Skeletal muscle satellite cell (primary cell): Measurements from ENCODE around the gene FAM50B. TPM values are rescaled to one million over a fixed set of nuclear protein-coding genes. Genes with fewer than 3 reads are reported as not detected.

ENCODE experiments used
- H3K27me3 ChIP-seq: 2 replicates; pipeline ENCODE4 v1.7.0; 2013; ENCODE audit warnings: low read length; ENCODE audit not compliant: control insufficient read depth, insufficient read depth
- H3K36me3 ChIP-seq: 2 replicates; pipeline ENCODE4 v1.7.0; 2013; ENCODE audit warnings: mild to moderate bottlenecking, control low read depth, low read length; ENCODE audit not compliant: insufficient read depth
- H3K4me1 ChIP-seq: 2 replicates; pipeline ENCODE4 v1.7.0; 2013; ENCODE audit warnings: low read length; ENCODE audit not compliant: control insufficient read depth, insufficient read depth
- H3K4me2 ChIP-seq: 2 replicates; pipeline ENCODE4 v1.7.0; 2013; ENCODE audit warnings: mild to moderate bottlenecking, low read length
- H3K4me3 ChIP-seq: 2 replicates; pipeline ENCODE4 v1.7.0; 2013; ENCODE audit warnings: low read length
- H3K9ac ChIP-seq: 2 replicates; pipeline ENCODE4 v1.7.0; 2013; ENCODE audit warnings: mild to moderate bottlenecking, low read depth, low read length, moderate library complexity
- H3K9me3 ChIP-seq: replicated peaks from 2 replicates; pipeline ENCODE4 v1.7.0; 2013; ENCODE audit warnings: mild to moderate bottlenecking, control low read depth, low read length
- total RNA-seq: library from RNA; depleted of rRNA; stranded (reverse); fragments of >200 nt; gene quantifications from 2 replicates; pipeline ENCODE4 v1.2.3, GENCODE V29; 2012; rRNA removed

Gene FAM50B
- total RNA-seq: 4.1 and 7.0 TPM in 2 replicates

- H3K36me3 ChIP-seq: no peaks in the 10 kb centered on the region
- peak within 1 kb of the TSS; percentile 75 for H3K4me3 ChIP-seq
- H3K9me3 ChIP-seq: no peaks in the 10 kb centered on the region
- H3K27me3 ChIP-seq: no peaks in the 10 kb centered on the region
- H3K4me2 ChIP-seq: peak within 1 kb of the TSS; percentile 96
- peak within 1 kb of the TSS; percentile 73 for H3K9ac ChIP-seq
- H3K4me1 ChIP-seq: peaks cover 31% of the 10 kb centered on the region
These were observed at the start of gene FAM50B for GRCh38 chr6:3848925-3849605. Gene FAM50B (plus strand): TSS chr6:3849373. CDS start chr6:3849812, 439 bp downstream.

GRCh38 chr6:3799719-3800118 lies 49.5 kb upstream of the FAM50B start:
- Histone ChIP-seq H3K9me3 (no peaks in the 10 kb centered on the region), H3K4me3 (no peak overlapping the region), H3K9ac (no peak overlapping the region), H3K4me2 (no peak overlapping the region), H3K36me3 (no peaks in the 10 kb centered on the region), H3K4me1 (peaks cover 55% of the 10 kb centered on the region), H3K27me3 (no peaks in the 10 kb centered on the region)

DNA sequence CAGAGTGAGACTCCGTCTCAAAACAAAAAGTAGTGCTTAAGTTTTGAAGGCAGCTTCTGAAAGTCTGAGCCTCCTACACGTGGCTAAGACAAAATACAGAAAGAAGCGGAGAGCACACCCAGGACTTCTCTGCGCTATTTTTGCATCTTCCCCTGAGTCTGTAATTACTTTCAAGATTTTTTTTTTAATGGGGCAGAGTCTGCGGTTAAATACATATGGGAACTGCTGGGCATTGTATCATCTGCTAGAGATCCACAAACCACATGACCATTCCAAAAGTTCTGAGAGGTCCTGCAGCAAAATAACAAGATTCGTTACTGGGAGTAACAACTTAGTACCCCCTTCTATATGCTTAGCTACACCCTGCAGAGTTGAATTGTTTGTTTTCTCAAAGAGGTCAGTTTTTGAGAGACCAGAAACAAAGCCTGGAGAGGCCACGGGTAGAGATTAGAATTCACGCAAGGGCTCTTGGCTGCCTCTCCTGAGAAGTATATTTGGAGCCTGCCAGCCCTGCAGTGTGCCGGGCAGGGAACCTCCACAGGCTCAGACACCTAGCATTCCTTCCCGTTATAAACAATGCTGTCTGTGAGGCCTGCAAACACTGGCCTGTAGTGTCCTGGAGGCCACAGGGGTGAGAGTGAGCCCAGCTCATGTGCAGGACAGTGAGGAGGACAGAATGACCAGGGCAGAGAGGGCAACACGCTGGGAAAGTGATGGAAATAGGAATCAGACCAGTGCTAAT lies 48.2 kb upstream of the FAM50B start:
- Histone ChIP-seq H3K4me3 (no peak overlapping the region), H3K27me3 (no peaks in the 10 kb centered on the region), H3K4me2 (no peak overlapping the region), H3K9ac (no peak overlapping the region), H3K4me1 (peaks cover 62% of the 10 kb centered on the region), H3K36me3 (no peaks in the 10 kb centered on the region), H3K9me3 (no peaks in the 10 kb centered on the region)

- no peak overlapping the region for H3K4me3 ChIP-seq
These were observed 47.2 kb upstream of the FAM50B start for GRCh38 chr6:3801960-3802359.

DNA sequence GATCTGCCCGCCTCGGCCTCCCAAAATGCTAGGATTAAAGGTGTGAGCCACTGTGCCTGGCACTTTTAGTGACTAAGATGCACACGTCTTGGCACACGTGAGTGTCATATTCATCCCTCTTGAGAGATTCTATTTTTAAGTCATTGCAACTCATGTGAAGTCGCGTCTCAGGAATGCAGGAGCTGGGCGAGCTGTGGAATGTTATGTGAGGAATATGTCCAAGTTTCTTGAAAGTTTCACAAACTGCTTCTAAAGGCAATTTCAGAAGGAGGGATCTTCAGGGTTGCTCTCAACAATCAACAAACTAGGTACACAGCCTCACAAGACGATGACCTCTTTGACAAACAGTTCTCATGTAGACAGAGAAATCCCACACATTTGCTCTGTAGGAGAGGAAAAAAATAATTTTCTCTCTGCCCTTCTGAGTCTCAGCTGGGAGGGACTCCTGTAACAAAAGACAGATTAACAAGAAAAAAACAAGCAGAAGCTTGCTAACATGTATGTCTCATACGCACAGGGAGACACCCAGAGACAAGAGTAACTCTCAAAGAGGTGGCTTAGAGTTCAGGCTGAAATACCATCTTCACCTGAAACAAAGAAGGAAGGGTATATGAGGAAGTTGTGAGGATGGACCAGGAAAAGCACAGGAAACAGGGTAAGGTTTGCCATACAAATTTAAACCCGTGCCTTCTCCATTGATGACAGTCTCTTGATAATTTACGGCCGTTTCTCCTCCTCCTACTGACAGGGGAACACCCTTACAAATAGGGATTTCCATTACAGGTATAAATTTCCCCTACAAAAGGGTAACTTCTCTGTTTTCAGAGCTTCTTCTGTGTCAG lies 45.3 kb upstream of the FAM50B start:
- Histone ChIP-seq H3K9ac (peak overlapping the region; percentile 85), H3K4me1 (peaks cover 58% of the 10 kb centered on the region), H3K4me3 (peak overlapping the region; percentile 38), H3K27me3 (no peaks in the 10 kb centered on the region), H3K9me3 (no peaks in the 10 kb centered on the region), H3K36me3 (no peaks in the 10 kb centered on the region), H3K4me2 (peak overlapping the region; percentile 75)

More at GRCh38 chr6:3801960-3802359, 47.2 kb upstream of the FAM50B start:
- Histone ChIP-seq H3K36me3 (no peaks in the 10 kb centered on the region), H3K9ac (no peak overlapping the region), H3K4me1 (peaks cover 60% of the 10 kb centered on the region), H3K4me2 (no peak overlapping the region), H3K27me3 (no peaks in the 10 kb centered on the region), H3K9me3 (no peaks in the 10 kb centered on the region)

DNA sequence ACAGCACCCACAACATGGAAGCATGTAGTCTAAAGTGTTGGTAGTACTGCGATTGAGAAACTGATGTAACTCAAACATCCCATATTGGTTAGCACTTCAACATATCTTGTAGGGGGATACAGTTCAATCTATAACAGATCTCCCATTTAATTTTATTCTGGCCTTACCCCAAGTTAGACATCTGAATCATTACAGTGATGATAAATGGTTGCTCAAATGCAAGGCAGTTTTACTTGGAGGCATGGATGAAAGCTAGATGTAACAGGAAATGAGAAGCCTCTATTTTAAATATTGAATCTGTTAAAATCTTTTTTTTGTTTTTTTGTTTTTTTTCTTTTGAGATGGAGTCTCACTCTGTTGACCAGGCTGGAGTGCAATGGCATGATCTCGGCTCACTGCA lies 44.2 kb upstream of the FAM50B start:
- peak overlapping the region; percentile 10 for H3K9ac ChIP-seq
- H3K9me3 ChIP-seq: no peaks in the 10 kb centered on the region
- no peak overlapping the region for H3K4me2 ChIP-seq

DNA sequence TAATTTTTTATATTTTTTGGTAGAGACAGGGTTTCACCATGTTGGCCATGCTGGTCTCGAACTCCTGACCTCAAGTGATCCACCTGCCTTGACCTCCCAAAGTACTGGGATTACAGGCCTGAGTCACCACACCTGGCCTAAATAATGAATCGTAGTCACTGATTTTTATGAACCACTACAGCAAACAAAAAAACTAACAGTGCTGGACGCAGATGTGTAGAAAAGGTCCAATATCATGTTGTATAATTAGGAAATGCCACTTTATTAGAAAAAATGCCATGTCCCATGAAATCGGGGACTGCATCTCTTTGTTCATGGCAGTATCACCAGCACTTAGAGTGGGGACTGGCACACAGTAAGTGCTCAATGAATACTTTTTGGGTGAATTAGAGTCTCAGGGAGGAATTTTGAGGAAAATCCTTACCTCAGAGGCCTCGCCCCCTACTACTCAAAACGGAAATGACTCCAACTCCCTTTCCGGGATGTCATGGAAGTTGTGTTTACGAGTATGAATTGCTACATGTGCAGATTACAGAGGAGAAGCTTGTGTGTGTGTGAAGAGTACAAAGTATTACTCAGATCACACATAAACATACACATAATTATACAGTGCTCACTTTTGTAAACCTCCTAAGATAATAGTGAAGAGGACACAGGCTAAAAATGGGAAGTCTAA lies 43.6 kb upstream of the FAM50B start:
- H3K27me3 ChIP-seq: no peaks in the 10 kb centered on the region
- no peak overlapping the region for H3K4me3 ChIP-seq
- no peak overlapping the region for H3K9ac ChIP-seq
- H3K36me3 ChIP-seq: no peaks in the 10 kb centered on the region
- H3K9me3 ChIP-seq: no peaks in the 10 kb centered on the region
- no peak overlapping the region for H3K4me2 ChIP-seq
- H3K4me1 ChIP-seq: peaks cover 62% of the 10 kb centered on the region

More for the DNA sequence above, 44.2 kb upstream of the FAM50B start:
- H3K36me3 ChIP-seq: no peaks in the 10 kb centered on the region
- H3K4me1 ChIP-seq: peaks cover 61% of the 10 kb centered on the region
- H3K4me3 ChIP-seq: no peak overlapping the region
- H3K27me3 ChIP-seq: no peaks in the 10 kb centered on the region

DNA sequence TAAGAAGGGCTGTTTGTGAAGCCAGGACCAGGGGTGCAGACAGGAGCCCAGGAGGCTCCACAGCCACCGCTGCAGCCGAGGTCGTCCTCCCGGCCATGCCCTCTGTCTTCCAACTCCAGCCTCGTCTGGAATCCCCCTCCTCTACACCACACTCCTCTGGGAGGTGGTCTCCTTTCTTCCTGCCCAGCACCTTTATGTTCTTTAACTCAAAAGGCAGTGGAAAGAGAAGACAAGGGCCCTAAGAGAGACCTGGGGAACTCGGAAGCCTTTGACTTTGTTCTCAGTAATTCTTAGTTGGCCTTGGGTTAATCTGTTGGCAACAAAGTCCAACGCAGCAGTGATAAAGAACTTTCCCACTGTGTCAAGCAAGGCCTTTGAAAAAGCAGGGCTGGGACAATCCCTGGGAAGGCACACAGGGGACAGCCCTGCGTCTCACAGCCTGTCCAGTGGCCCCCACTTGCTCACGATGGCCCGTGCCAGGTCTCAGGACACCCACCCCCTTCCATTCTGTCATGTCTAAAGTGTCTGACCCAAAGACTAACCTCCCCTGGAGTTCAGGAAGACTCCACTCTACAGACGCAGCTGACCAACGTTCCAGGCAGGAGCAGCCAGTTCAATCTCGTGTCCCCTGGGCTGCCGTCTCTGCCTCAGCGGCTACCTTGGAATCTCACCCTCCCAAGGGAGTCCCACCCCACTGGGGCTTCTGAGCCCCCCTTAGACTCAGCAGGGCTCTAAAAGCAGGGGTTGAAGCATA lies 42.8 kb upstream of the FAM50B start:
- H3K4me3 ChIP-seq: no peak overlapping the region
- no peak overlapping the region for H3K4me2 ChIP-seq
- no peaks in the 10 kb centered on the region for H3K36me3 ChIP-seq
- H3K4me1 ChIP-seq: peaks cover 70% of the 10 kb centered on the region
- H3K27me3 ChIP-seq: no peaks in the 10 kb centered on the region
- no peak overlapping the region for H3K9ac ChIP-seq
- no peaks in the 10 kb centered on the region for H3K9me3 ChIP-seq

DNA sequence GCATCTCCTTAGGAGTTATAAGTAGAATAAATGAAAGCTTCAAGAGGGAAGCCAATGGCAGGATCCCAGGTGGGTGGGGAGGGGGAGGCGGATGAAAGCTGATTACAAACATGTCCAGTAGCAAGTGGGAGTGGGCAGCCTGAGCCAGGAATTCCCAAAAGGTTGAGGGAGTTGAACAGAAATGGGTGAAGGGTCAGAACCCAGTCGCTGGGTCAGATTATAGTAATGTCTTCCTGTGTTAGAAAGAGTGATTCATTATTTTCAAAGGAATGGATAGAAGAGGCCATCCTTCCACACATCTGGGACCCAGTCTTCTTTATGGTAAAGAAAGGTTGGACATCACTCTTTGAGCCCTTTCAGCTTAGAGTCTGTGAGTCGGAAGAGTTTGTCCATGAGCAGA lies 41.0 kb upstream of the FAM50B start:
- Histone ChIP-seq H3K36me3 (no peaks in the 10 kb centered on the region), H3K9ac (peak overlapping the region; percentile 54), H3K4me1 (peaks cover 74% of the 10 kb centered on the region), H3K4me3 (peak overlapping the region; percentile 10), H3K27me3 (no peaks in the 10 kb centered on the region), H3K4me2 (peak overlapping the region; percentile 71), H3K9me3 (no peaks in the 10 kb centered on the region)

GRCh38 chr6:3808759-3809514 lies 40.2 kb upstream of the FAM50B start:
- Histone ChIP-seq H3K4me3 (peak overlapping the region; percentile 10), H3K36me3 (no peaks in the 10 kb centered on the region), H3K27me3 (no peaks in the 10 kb centered on the region), H3K4me1 (peaks cover 73% of the 10 kb centered on the region), H3K9me3 (no peaks in the 10 kb centered on the region), H3K4me2 (peak overlapping the region; percentile 71), H3K9ac (peak overlapping the region; percentile 54)
